CD4-positive, alpha-beta T cell (primary cell): ENCODE results near the gene PSPC1. TPM values are rescaled to one million over a fixed set of nuclear protein-coding genes. Genes with fewer than 3 reads are reported as not detected.

Experiments
- ATAC-seq: fragments of 200-7000 bp; cut with Tn5 transposase; one replicate; pipeline ENCODE4 v1.10.0; 2022; ENCODE audit warnings: mild to moderate bottlenecking; ENCODE audit not compliant: poor library complexity
- CTCF ChIA-PET: fragments of 350-600 bp; sonication (Branson Sonifier 250); formaldehyde crosslinking; loops from one replicate; lab custom pipeline; 2021; ENCODE audit warnings: antibody characterized with exemption, inconsistent platforms; lab: Charles Lee
- POLR2A ChIA-PET: fragments of 350-600 bp; sonication (Branson Sonifier 250); formaldehyde crosslinking; loops from one replicate; lab custom pipeline; 2021; ENCODE audit warnings: antibody characterized with exemption, inconsistent platforms; lab: Charles Lee
- DNase-seq, 14 experiments: peaks; one replicate each; pipeline ENCODE4 v3.0.0-alpha.2; 2013 to 2020; ENCODE audit warnings: mixed read lengths in 2 of 14
- H3K27ac ChIP-seq, 2 donors: one replicate each; pipeline versions ENCODE4 v1.5.1 to v1.7.0; 2013; ENCODE audit warnings: low read length in 2 of 2, low read depth in 1 of 2, mild to moderate bottlenecking in 1 of 2
- H3K27me3 ChIP-seq, 2 experiments: 1 replicate in 1 of 2; 2 replicates in 1 of 2; pipeline versions ENCODE4 v1.6.1 to v1.7.0; 2013; ENCODE audit warnings: low read length in 2 of 2, control low read depth in 1 of 2, mild to moderate bottlenecking in 1 of 2, moderate library complexity in 1 of 2; ENCODE audit not compliant: insufficient read depth in 2 of 2, control insufficient read depth in 1 of 2
- H3K36me3 ChIP-seq: one replicate; pipeline ENCODE4 v1.6.1; 2013; ENCODE audit warnings: low read length, control low read depth; ENCODE audit not compliant: insufficient read depth
- H3K4me1 ChIP-seq: one replicate; pipeline ENCODE4 v1.6.1; 2013; ENCODE audit warnings: low read length, control low read depth; ENCODE audit not compliant: insufficient read depth
- H3K4me3 ChIP-seq: one replicate; pipeline ENCODE4 v1.5.1; 2013; ENCODE audit warnings: mild to moderate bottlenecking, low read length, moderate library complexity
- H3K9me3 ChIP-seq, 2 experiments: 1 replicate in 1 of 2; 2 replicates in 1 of 2; pipeline versions ENCODE4 v1.6.1 to v1.7.0; 2013; ENCODE audit warnings: low read length in 2 of 2, mild to moderate bottlenecking in 2 of 2, control low read depth in 1 of 2, moderate library complexity in 1 of 2; ENCODE audit not compliant: control insufficient read depth in 1 of 2, insufficient read depth in 1 of 2
- H3K27ac Mint-ChIP-seq: one replicate; pipeline ENCODE4 v1.8.0; 2020; ENCODE audit warnings: mixed read lengths
- H3K27me3 Mint-ChIP-seq: one replicate; pipeline ENCODE4 v1.8.0; 2021; ENCODE audit warnings: mixed read lengths
- H3K36me3 Mint-ChIP-seq: one replicate; pipeline ENCODE4 v1.8.0; 2021; ENCODE audit warnings: low read depth, mixed read lengths
- H3K4me1 Mint-ChIP-seq: one replicate; pipeline ENCODE4 v1.8.0; 2021; ENCODE audit warnings: low read depth, mixed read lengths
- H3K4me3 Mint-ChIP-seq: one replicate; pipeline ENCODE4 v1.8.0; 2020; ENCODE audit warnings: mild to moderate bottlenecking, mixed read lengths
- H3K9me3 Mint-ChIP-seq: one replicate; pipeline ENCODE4 v1.8.0; 2020; ENCODE audit warnings: mixed read lengths
- CTCF ChIP-seq: fragments of 200-600 bp; IDR thresholded peaks from one replicate; pipeline ENCODE4 v1.8.0; 2022; ENCODE audit warnings: antibody characterized with exemption, mild to moderate bottlenecking
- intact Hi-C, 2 experiments: fragments of 100-400 bp; cut with DNase I in 1 of 2; cut with micrococcal nuclease in 1 of 2; formaldehyde crosslinking; loops; one replicate each; pipeline versions ENCODE4 v1.15.1 to v1.9.0; 2023 to 2025; cut with DNase I, micrococcal nuclease
- total RNA-seq, 174 experiments: library from RNA in 2 of 174; stranded (reverse) in 2 of 174; gene quantifications; one replicate each; pipeline ENCODE4 v1.2.3 and lab custom pipeline; 2021 to 2026

The PSPC1 gene
- total RNA-seq, 2 experiments from 2014 or later = 71.0 to 71.9 TPM

- H3K27me3 Mint-ChIP-seq = no peaks in the 10 kb centered on the region
- intact Hi-C loops = no loop called here
- no peaks in the 10 kb centered on the region for H3K4me1 ChIP-seq
- H3K27ac Mint-ChIP-seq = no peak overlapping the region
- CTCF ChIA-PET = interaction anchor here (0.7 kb wide), 1 partner anchor 8 kb away, joined by 3 read pairs; no protein-coding TSS in a partner anchor
- no peaks in the 10 kb centered on the region for H3K36me3 ChIP-seq
- no peaks in the 10 kb centered on the region for H3K27me3 ChIP-seq
- no peaks in the 10 kb centered on the region for H3K36me3 Mint-ChIP-seq
- POLR2A ChIA-PET = no interaction called here
- ATAC-seq (no peak), DNase-seq (no peak)
- no peak overlapping the region for H3K27ac ChIP-seq
- no peaks in the 10 kb centered on the region for H3K9me3 ChIP-seq
- no peaks in the 10 kb centered on the region for H3K4me1 Mint-ChIP-seq
- no peak overlapping the region for H3K4me3 ChIP-seq
- no peak for TF ChIP-seq CTCF
- H3K4me3 Mint-ChIP-seq = no peak overlapping the region
- H3K9me3 Mint-ChIP-seq = no peaks in the 10 kb centered on the region
Observed at GRCh38 chr13:19810996-19811881, 28.5 kb upstream of the PSPC1 start.

GRCh38 chr13:19810151-19810550 lies 27.4 kb upstream of the PSPC1 start:
- ChIA-PET CTCF (no interaction called here), POLR2A (no interaction called here)
- Histone ChIP-seq H3K36me3 (no peaks in the 10 kb centered on the region), H3K27me3 (no peaks in the 10 kb centered on the region), H3K4me3 (no peak overlapping the region), H3K9me3 (no peaks in the 10 kb centered on the region), H3K4me1 (no peaks in the 10 kb centered on the region), H3K27ac (no peak overlapping the region)
- Mint-ChIP-seq H3K4me1 (no peaks in the 10 kb centered on the region), H3K4me3 (no peak overlapping the region), H3K27me3 (no peaks in the 10 kb centered on the region), H3K36me3 (no peaks in the 10 kb centered on the region), H3K9me3 (no peaks in the 10 kb centered on the region), H3K27ac (no peak overlapping the region)
- no peak for DNase-seq
- TF ChIP-seq CTCF = no peak
- intact Hi-C loops = no loop called here
- no peak for ATAC-seq

- CTCF ChIA-PET = no interaction called here
- Mint-ChIP-seq H3K4me1 (no peaks in the 10 kb centered on the region), H3K9me3 (no peaks in the 10 kb centered on the region)
Observed at GRCh38 chr13:19805765-19806164, 23.0 kb upstream of the PSPC1 start.

More at GRCh38 chr13:19805765-19806164, 23.0 kb upstream of the PSPC1 start:
- Histone ChIP-seq H3K27ac (no peak overlapping the region), H3K4me3 (no peak overlapping the region), H3K27me3 (no peaks in the 10 kb centered on the region), H3K4me1 (no peaks in the 10 kb centered on the region), H3K9me3 (no peaks in the 10 kb centered on the region), H3K36me3 (no peaks in the 10 kb centered on the region)
- intact Hi-C loops = no loop called here
- H3K36me3 Mint-ChIP-seq = no peaks in the 10 kb centered on the region
- ATAC-seq = no peak
- POLR2A ChIA-PET = no interaction called here
- H3K4me3 Mint-ChIP-seq = no peak overlapping the region
- no peaks in the 10 kb centered on the region for H3K27me3 Mint-ChIP-seq
- no peak for DNase-seq
- TF ChIP-seq CTCF = no peak
- H3K27ac Mint-ChIP-seq = no peak overlapping the region
